DMS114 treated with DMSO at 0.1 percent for 48 hours (cell line): Measurements from ENCODE around the gene SPOCD1.

Experiments
- DNase-seq: peaks from one replicate; lab custom pipeline; 2025; ENCODE audit not compliant: unreplicated experiment; lab: John Stamatoyannopoulos, UW

Gene SPOCD1

DNA sequence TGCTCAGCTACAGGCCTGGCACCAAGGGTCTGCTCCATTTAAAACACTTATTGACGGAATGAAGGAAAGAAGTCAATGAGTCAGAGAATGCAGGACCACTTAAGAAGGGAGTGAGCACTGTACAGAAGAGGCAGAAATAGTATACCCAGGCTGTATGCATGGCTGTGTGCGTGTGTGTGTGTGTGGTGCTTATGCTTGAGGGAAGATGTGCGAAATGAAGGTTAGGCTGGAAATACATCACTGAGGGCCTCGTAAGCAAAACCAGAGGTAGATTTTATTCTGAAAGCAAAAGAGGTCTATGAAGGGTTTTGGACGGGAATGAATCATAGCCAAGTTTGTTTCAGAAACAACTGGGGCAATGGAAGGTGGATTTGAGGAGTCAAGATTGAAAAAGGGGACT, 42.0 kb downstream of the SPOCD1 start:
- no peak for DNase-seq

DNA sequence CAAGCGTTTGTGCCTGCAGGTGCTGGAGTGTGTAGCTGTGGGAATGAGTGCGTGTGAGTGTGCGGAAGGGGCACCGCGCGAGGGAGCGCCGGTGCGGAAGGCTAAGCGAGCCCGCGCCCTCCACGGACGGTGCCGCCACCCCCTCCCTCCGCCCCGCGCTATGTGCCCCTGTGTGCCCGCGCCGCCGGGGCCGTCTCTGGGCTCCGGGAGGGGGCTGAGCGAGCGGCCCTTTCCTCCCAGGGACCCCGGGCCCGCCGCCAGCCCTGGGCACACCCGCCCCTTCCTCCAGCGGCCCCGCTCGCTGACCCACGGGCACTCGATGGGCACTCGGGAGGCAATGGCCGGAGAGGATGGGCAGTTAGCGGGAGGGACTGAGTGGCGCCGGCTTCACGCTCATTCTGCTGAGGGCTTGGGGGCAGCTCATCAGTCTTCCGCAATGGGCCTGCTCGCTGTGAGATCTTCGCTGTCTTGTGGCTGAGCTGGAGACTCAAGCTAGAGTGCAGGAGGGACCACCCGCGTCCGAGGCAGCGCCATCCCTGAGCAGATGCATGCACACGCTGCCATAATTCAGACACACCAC, 43.1 kb downstream of the SPOCD1 start:
- DNase-seq, result no peak

DNA sequence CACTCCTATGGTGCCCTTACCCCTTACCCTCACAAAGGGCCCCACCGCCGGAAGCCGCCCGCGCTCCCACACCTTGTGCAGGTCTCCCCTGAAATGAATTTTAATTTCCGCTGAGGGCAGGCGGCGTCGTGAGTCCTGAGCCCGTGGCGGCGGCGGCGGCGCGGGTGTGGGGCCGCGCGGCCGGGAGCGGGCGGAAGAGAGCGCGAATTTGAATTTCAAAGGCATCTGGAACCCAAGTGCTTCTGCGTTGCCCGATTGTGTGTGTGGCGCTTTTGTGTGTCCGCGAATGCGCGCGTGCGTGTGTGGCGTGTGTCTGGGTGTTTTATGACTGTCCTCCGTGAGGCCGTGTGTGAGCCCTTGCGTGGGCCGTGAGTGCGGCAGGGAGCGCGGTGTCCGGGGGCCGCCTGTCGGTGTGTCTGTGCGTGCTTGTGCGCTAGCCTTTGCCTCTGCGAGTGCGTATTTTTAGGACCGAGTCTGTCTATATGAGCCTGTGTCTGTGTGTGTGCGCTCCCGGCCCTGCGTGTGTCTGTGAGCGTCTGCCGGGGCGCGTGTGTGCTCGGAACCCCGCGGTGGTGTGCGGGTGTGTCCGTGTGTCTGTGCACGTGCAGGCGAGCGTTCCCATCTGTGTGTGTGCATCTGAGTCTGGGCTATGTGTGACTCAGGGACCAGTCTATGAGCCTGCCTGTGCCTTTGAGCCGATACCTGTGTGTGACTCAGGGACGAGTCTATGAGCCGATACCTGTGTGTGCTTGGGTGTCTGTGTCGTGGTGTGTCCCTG, 43.7 kb downstream of the SPOCD1 start:
- no peak for DNase-seq

DNA sequence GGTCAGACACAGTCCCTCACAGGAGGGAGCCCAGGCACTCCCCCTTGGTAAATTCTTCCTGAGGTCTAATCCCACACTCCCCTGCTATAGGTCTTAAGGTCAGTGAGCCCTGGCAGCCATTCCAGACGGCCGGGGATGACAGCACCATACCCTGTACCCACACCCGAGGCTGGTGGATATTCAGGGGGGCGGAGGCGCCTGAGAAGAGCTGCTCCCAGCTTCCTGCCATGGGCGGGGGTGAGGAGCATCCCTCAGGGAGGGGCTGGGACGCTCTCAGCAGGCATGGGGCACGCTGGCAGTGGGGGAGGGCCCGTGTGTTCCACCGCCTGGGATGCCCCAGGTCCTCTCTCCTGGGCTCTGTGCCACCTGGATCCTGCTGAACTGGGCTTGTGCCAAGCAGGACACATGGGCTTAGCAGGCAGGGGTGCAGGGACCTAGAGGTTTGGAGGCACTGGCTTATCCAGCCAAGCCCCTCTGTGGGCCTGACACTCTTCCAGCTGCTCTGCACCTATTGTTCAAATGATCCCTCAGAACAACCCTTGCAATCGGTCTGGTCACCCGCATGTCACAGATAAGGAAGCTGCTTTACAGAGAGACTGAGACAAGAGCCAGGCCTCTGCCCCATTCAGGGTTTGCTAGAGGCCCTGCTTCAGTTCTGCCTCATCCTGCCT, 46.0 kb downstream of the SPOCD1 start:
- no peak for DNase-seq

DNA sequence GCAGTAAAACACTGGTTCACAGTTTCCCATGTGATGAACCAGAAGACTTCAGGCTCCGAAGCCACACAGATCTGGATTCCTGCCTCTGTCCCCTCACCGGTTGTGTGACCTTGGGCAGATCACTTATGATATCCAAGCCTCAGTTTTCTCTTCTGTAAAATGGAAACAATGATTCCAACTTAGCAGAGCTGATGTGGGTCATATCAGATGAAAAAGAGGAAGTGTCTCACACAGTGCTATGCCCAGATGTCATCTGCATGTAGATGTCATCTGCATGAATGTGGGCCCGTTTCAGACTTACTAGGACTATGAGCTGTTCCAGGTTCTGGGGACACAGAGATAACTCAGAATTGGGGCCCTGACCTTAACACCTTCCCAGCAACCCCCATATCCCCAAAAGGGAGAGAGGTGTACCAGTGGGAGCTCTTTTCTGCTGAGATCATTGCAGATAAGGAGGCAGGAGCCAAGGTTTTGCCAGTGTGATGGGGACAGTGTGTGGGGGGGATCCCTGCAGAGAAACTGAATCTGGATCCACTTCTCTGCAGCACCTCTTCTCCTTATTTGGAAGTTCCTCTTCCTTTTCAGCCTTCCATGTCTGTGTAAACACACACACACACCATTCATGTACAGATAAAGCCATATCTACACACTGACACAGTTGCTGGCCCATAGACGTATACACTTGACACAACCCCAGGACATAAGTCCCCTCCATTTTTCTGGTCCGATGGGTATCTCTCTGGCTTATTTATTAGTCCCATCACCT, 46.7 kb downstream of the SPOCD1 start:
- no peak for DNase-seq

DNA sequence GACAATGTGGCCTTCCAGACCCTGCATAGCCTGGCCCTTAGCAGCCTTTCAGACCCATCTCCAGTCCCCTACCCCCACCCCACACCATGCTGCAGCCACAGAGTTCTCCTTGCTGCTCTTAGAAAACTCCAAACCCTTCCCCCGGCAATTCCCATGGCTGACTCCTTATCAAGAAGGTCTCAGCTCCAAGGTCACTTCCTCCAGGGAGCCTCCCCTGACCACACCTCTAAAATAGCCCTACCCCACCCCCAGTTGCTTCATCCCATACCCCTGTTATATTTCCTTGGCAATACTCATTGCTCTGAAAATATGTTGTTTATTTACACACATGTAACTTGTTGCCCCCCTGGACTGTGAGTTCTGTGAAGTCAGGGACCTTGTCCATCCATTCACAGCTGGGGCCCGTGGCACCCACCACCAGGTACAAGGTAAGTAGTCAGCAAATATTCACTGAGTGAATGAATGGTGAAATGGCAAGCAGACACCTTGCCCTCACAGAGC, 47.4 kb downstream of the SPOCD1 start:
- DNase-seq, result no peak

DNA sequence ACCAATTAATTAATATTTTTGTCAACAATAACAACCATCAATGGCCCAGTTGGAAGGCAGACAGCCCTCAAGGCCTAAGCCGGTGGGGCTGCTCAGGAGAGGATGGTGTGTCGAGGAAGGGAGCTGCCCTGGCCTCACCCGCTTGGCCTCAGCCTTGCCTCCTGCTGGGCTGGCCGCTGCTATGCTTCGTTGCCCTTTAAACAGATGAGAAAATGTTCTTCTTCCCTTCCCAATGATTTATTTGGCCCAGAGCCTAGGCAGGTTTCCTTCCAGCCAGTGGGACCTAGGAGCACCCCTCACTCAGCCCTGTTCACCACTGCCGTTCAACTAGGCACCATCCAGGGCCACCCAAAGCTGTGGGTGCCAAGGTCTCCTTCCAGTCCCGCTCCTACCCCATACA, 48.6 kb downstream of the SPOCD1 start:
- no peak for DNase-seq

DNA sequence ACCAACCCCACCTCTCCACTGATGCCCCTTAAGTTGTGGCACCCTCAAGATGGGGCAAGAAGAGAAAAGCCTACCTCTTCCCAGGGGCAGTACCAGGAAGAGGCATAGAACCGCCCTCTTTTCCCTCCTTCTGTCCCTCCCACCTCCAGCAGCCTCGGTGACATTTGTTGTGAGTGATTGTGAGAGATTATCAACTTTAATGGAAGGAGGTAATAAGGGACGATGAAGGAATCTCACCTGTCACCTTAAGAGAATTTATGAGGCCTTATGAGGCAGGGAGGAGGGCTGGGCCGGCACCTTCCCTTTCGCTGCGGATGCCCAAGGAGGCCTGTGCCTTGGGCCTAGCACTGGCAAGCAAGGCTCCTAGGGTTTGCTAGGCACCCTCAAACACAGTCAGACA, 50.3 kb downstream of the SPOCD1 start:
- DNase-seq, result no peak

DNA sequence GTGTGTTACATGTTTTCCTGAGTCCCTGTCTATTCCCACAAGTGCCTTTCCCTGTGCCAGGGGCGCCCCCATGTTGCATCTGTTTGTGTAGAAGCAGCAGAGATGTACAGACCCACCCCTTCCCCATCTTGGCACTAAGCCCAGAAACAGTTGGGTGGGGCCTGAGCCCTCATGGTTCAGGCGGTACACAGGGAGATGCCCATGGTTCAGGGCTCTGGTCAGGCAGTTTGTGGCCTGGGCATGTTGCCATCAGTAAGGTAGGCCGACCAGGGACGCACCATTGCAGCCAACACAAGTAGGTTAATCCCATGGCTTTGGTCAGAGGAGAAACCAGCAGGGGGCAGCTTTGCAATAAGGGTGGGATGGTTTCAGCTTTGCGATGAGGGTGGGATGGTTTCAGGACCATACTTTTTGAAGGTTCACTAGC, 50.8 kb downstream of the SPOCD1 start:
- DNase-seq, result peak; percentile 18

DNA sequence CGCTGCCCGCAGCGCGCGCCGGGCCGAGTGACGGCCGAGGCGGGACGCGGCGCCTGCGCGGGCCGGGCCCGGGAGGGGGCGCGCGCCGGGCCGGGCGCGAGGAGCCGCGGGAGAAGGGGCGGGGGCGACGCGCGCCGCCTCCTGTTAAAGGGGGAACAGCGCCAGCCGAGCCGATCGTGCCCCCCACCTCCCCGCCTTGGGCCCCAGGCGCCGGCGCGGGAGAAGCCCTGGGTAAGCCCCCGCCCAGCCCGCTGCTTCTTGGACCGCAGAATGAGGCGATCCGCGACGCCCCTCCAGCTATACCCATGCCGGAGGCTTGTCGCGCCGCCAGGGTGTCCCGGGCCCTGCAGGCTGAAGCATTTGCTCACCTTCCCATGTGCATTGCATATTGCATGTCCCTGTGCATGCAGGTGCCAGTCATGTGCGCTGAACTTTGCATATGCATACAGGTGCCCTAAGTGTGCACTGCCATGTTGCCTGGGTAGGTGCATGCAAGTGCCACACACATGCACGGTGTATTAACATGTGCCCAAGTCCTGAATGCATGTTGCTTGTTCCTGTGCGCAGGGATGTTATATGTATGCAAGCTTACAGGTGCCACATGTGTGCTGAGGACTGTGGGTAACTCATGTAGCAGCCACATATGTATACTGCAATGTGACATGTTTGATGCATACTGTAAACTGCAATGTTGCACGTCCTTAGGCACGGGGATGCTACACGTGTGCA, 51.3 kb downstream of the SPOCD1 start, which contains the start of gene ADGRB2:
TSS of gene ADGRB2 (minus strand) at position 29 of the 729 bp plus-strand sequence. CDS start 7,119 bp downstream, outside the sequence.
- DNase-seq, result peak; percentile 44

DNA sequence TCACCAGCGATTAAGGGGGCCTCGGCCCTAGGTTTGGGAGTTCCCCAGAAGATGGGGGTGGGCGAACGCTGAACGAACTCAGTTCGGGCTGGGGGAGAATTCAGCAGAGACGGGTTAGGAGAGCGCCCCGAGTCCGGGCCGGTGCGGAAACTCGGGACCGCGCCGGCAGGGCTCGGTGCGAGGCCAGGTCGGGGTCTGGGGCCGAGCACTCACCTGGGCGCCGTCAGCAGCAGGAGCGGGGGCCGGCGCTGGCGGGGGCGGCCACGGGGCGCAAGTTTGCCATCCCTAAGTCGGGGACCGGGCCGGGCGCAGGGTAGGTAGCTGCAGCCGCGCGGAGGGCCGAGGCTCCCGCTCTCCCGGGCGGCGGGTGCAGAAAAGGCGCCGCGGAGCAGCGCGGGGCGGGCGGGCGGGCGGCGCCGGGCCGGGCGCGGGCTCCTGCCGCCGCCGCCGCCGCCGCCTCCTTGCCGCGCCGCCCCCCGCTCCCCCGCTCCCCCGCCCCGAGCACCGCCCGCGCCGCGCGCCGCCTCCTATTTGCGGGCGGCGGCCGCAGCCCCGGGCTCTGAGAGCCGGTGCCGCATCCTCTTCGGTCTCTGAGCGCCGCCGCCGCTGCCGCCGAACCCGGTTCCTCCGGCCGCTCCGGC, 52.0 kb downstream of the SPOCD1 start:
- DNase-seq, result no peak

DNA sequence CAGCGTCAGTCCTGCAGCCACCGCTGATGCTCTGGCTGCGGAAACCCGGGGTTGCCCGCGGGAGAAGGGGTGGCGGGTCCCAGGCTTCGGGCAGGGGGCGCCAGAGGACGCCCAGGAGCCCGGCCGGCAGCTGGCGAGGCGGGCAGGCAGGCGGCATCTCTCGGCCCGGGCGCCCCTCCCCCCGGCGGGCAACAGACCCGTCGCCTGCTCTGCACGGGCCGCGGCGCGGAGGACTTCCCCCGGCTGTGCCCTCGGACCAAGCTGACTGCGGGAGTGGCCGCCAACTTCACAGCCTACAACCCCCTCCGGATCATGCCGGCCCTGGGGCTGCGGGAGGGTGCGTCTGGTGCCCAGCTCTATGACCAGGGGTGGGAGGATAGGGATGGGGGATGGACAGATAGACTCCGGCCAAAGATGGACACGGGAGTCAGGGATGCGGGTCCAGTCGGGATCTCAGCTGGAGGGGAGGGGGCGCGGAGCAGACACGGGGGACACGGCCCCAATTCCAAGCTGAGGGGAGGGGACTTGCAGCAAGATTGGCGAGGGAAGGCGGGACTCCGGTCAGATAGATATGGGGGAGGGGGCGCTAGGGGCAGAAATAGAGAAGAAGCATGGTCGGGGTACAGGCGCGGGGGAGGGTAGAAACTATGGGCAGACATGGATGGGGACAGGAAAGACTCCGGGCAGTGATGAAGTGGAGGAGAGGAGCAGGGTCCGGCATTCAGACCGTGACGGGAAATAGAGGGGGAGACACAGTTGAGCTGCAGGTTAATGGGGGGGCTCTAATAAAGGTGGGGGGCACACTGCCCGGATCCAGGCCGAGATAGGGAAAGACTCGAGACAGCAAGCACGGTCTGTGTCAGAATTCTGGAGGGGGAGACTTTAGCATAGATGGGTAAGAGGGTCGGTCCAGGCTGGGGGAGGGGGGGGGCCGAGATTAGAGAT, 52.8 kb downstream of the SPOCD1 start:
- DNase-seq, result peak; percentile 43

DNA sequence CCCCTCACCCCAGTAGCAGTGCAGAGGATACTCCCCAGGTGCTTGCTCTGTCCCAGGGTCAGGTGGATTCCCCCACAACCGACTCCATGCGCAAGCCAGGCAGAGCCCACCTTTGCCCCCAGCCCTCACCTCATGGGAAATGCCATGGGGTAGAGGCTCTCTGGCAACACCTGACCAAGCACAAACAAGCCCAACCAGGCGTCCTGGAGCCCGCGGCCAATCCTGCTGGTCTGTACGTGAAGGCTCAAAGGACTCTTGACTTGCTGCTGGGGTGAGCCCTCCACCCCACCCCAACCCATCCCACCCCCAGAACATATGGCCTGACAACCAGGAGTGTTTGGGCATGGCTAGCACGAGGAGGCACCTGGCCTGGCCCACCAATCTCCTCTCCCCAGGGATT, 53.5 kb downstream of the SPOCD1 start:
- DNase-seq, result no peak

DNA sequence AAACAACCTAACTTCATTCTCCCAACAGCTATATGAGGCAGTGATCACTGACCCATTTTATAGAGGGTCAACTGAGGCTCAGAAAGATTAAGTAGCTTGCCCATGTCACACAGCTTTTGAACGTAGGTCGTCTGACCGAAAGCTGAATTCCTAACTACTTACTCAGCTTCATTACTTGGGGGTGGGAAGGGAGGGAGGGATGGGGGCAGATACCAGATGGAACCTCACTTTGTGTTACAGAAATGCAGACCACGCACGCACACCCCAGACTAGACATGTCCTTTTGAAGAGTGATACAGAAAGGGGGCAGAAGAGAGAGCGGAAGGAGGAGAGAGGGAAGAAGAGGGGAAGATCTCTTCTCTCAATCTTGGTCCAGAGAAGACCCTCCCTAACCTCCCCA, 53.9 kb downstream of the SPOCD1 start:
- no peak for DNase-seq

DNA sequence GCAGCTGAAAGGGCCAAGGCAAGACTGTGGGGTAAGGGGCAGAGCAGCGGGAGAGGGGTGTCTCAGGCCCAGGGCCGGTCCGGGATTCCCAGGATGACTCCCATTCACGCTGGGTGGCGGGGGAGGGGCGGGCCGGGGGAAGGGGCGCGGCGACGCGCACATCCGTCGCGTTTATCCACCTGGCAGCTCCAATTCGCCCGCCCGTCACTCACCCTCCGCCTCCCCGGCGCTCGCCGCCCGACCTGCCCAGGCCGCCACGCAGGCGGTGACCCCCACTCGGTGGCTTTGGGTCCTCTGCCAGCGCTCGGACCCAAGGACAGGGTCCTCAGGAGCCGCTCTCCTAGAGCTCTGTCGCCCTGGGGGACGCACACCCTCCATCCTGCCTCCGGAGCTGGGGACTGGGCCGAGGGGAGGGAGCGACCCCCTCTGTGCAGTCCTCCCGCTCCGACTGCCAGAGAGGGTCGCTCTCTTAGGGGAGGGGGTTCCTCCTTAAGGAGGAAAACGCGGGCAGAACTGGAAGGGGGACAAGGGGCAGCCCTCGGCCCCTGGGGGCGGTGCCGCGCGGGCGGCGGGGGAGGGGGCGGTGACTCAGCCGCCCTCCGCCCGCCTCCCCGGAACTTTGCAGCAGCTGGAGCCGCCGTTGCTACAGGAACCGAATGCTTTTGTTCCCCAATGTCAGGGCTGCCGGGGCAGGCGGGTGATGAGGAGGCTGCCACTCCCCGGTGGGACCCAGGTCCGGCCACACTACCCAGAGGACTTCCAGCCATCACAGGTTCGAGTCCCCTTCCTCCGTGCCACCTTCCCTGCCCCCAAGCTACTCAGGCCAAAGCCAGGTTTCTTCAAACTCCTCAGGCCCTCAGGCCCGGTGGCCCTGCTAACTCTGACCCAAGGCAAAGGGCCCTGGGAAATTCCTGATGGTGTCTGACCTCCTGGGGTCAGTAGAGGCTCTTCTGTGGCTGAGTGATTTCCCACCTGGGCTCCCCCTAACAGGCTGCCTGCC, 55.1 kb downstream of the SPOCD1 start:
- DNase-seq, result no peak

DNA sequence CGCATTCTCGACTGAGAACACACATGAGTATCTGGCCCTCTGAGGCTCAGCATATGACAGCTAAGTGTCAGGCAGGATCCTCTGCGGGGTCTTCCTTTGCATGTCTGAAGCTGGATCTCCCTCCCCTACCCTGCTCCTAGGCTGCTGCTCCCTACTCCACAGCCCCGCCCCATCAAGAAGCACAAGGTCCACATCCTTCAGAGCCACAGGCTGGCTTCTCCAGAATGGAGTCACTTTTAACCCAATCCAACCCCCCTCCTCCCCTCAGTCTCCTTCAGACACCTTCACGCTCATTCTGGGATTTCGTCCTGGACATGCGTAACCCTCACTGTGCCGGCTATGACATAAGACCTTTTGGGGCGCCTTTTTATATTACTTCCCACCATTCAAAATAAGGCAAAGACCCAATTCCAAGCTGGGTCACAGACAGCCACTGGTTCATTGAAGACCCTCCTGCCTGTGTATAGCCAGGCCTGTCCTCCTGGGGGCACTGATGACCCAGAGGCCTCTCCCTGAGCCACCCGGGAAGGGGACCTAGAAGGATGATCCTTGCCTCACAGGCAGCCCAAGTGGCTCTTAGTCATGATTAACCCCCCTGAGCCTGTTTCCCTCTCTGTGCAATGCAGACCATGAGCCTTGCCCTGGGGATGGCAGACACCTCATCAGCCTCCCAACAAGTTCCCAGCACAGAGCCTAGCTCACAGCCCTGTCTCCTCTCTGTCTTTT, 56.4 kb downstream of the SPOCD1 start:
- no peak for DNase-seq

DNA sequence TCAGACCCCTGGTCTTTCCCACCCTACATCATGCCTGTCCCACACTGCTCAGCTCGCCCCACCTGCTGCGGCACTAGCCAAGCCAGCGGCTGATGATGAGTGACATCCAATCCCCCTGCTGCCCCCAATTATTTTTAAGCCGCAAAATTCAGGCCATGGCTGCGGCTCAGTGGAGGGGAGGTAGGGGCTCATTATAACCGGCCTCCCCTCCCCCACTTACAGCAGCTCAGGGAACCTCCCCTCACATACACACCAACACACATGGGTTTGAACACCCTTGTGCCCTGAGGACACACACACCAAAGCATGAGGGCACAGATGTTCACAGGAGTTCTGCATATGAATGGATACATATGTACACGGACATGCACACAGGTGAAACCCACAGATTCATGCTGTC, 57.0 kb downstream of the SPOCD1 start:
- DNase-seq, result no peak
